Retinal pigment epithelial cell (primary cell): ENCODE results near the gene RAP1GAP.

Experiments used
- DNase-seq: peaks from one replicate; pipeline ENCODE4 v3.0.0-alpha.2; 2010; ENCODE audit warnings: low read depth
- H3K4me3 ChIP-seq: 2 replicates; pipeline ENCODE4 v1.5.1; 2011; ENCODE audit warnings: mild to moderate bottlenecking, low read length, control low read depth, moderate library complexity
- TF ChIP-seq, protein P1 (sequence below): conservative IDR thresholded peaks from 2 replicates; pipeline ENCODE4 v1.5.1; 2011; ENCODE audit warnings: low read depth, low read length, control low read depth, inconsistent platforms

The RAP1GAP gene

DNA sequence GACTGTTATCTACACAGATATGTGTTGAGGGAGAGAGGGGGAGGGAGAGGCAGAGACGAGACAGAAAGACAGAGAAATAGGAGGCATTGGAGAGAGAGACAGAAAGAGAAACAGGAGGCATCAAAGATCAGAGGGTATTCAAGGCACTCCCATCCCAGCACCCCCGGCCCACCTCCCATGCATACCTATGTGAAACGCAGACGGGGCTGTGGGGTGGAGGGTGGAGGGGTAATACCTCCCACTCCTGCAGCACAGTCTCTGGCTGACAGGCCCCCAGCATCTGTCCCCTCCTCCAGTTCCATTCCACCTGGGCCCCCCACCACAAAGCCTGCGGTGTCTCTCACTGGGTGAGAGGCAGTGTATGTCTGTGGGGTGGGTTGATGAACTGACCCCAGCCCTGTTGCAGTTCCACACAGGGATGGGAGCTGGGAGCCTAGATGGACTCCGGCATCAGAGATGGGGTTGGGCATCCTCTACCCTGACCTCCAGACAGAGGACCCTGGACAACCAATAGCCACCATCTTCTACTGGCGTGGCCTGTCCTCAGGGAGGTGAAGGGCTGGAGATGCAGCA is 49.7 kb downstream of the RAP1GAP start:
- no peak for DNase-seq
- TF ChIP-seq, protein P1, sequence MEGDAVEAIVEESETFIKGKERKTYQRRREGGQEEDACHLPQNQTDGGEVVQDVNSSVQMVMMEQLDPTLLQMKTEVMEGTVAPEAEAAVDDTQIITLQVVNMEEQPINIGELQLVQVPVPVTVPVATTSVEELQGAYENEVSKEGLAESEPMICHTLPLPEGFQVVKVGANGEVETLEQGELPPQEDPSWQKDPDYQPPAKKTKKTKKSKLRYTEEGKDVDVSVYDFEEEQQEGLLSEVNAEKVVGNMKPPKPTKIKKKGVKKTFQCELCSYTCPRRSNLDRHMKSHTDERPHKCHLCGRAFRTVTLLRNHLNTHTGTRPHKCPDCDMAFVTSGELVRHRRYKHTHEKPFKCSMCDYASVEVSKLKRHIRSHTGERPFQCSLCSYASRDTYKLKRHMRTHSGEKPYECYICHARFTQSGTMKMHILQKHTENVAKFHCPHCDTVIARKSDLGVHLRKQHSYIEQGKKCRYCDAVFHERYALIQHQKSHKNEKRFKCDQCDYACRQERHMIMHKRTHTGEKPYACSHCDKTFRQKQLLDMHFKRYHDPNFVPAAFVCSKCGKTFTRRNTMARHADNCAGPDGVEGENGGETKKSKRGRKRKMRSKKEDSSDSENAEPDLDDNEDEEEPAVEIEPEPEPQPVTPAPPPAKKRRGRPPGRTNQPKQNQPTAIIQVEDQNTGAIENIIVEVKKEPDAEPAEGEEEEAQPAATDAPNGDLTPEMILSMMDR = no peak
- H3K4me3 ChIP-seq = no peak overlapping the region

DNA sequence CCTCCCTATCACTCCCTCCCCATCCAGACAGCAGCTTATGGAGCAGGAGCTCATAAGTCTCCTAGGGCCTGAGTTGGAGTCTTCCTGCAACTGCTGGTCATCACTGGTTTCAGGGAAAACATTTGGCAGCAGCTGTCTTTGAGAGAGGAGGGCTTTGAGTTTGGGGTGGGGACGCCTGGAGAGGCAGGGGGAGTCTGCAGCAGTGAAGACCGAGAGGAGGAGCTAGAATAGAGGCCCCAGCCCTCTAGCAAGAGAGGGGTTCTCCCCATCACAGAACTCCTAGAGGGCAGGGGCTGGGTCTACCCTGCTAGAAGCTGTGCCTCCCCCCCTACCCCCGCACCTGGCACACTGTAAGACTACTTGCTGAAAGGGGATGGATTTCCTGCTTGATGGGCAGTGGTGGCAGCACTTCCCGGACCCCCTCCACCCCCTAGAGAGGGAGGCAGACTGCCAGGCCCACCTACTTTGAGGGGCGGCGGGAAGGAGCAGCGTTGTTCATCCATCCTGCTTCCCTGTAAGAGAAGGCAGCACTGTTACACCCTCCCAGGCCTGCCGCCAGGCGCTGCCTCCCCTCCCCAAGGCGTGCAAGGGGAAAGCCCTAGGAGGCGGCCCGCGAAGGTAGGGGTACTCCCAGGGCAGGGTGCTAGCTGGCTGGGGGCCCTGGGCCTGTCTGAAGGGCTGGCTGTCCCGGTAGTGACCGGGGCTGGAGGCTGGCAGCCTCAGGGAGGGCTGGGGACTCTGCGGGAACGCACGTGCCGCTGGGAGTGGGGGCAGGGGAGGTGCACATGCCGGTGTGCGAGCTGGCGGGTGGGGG is 50.4 kb downstream of the RAP1GAP start:
- no peak overlapping the region for H3K4me3 ChIP-seq
- TF ChIP-seq, protein P1 = no peak
- no peak for DNase-seq

DNA sequence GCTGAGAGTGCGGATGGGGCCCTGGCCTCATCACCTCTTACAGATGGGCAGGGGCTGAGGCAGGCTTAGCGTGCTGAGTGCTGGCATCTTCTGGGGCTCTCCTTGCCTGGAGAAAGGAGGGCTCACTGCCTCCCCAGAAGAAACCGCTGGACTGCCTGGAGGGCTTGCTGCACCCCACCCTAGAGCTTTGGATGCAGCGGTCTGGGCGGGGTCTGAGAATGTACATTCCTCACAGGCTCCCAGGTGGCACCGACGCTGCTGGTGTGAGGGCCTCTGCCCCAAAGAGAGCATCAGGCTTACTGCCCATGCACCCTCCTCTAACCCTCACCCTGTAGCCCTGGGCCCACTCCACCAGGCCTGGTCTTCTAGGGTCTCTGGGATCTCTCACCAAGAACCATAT is 51.1 kb downstream of the RAP1GAP start:
- no peak for DNase-seq
- TF ChIP-seq, protein P1 = no peak

DNA sequence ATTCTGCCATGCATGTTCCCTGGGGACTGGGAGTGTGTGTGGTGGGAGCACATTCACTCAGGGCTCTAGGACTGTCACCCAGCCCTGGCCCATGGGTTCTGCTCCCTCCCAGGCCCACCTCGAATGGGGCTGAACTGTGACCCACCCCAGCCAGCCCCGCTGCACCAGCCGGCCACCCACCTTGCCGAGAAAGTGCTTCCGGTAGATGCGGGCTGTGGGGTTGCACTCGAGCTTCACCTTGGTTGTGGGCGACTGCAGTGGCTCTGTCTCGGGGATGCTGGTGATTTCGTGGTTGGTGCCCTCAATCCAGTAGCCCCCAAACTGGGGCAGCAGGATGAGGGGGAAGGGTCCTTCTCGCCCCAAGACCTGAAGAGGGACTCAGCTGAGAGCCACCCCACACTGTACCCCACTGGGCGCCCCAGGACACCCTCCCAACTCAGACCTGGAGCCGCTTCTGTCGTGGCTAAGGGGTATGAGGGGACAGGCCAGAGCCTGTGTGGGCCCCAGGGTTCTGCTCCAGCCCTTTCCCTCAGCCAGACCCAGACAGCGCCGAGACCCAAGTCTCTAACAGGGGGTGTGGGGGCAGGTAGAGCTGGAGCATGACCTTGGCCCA is 51.9 kb downstream of the RAP1GAP start:
- DNase-seq = no peak
- TF ChIP-seq, protein P1 = no peak
- no peak overlapping the region for H3K4me3 ChIP-seq

More for the DNA sequence above, 51.1 kb downstream of the RAP1GAP start:
- H3K4me3 ChIP-seq = no peak overlapping the region

DNA sequence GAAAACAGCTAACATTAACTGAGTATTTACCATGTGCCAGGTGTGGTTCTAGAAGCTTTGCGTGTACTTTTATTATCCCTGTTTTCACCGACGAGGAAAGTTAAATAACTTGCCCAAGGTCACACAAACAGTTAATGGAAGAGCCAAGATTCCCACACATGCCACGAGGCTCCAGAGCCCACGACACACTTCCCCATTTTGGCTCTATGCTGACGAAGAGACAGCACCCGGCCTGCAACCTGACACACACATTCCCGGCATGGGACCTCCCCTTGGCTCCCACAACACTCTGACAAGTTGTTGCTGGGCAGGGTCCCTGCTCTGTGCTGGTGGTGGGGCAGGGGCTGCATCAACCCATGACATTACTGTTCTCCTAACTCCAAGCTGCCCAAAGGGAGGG is 52.8 kb downstream of the RAP1GAP start:
- TF ChIP-seq, protein P1 = no peak

DNA sequence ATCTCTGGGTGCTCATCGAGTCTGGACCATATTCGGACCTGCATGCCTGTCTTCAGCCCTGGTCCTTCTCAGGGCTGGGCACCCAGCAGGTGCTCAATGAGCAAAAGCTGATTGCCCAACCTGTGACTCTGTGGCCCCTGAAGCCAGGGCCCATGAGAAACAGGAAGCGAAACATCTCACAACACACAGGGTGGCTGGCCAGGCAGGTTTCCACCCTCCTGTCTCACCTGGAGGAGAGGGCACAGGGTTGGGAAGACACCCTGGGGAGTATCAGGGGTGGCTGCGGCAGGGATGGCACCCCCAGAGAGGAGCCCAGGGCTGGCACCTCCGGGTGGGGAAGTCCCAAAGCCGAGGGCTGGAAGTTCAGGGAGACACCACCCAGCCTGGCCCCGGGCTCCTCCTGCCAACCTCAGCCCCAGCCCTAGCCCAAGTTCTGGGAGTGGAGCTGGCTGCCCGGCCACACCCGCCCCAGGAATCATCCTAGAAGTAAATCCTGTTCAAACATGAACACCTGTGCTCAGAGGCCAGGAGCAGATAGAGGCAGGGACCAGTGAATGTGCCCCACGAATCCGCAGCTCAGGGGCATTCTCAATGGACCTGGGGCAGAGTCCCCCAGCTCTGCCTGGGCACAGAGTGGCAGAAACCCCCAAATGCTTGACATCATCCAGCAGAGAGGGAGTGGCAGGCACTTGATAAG is 54.6 kb downstream of the RAP1GAP start:
- no peak for DNase-seq
- no peak overlapping the region for H3K4me3 ChIP-seq
- TF ChIP-seq, protein P1 = no peak

More for the DNA sequence above, 52.8 kb downstream of the RAP1GAP start:
- H3K4me3 ChIP-seq = no peak overlapping the region
- no peak for DNase-seq
